ENCODE data around the gene MRPL55. TPM values are rescaled to one million over a fixed set of nuclear protein-coding genes. Genes with fewer than 3 reads are reported as not detected.

MRPL55 gene
- total RNA-seq, 1 donor from 2014 or later, result 36.2 TPM

GRCh38 chr1:228102791-228103620, 6.1 kb downstream of the MRPL55 start, which contains the start of gene C1orf35:
Gene C1orf35, minus strand, starts transcription at chr1:228103325. Its CDS starts 98 bp downstream, at chr1:228103227.
- intact Hi-C loops (cut with micrococcal nuclease), result loop anchor here (1.0 to 10.0 kb wide), 8 partner anchors 21 to 1456 kb away; partner anchors contain the start of genes ABCB10, ARF1, GUK1 and IBA57

DNA sequence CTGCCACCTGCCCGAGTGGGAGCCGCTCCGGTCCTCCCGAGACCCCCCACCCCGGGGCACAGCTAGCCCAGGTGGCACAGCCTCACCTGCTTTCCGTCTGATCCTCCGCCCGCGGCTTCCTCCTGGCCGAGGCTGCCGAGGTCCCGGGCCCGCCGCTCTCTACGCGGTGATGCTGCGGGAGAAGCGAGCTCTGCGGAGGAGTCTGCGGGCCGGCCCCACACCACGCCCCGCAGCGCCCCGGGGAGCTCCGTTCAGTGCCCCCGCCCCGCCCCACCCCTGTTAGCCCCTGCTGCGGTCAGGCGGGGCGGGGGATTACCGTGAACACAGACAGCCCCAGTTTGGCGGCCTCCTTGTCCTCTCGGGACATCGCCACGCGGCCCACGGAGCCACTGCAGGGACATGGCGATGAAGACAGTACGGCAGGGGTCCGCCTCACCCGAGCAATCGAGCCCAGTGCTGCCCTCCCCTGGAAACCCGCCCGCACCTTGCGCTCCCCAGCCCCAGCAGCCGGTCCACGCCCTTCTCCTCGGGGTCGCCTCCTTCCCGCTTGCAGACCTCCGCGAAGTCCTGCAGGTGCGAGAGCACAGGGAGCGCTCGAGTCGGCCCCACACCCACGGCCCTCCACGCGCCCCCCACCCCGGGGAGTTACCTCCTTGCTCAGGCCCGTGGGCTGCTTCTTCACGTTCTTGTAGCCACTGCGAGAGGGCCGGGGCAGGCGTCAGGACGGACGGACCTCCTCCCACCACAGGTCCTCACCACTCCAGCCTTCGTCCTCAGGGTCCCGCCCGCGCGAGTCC, 6.9 kb downstream of the MRPL55 start:
- intact Hi-C loops (cut with micrococcal nuclease), result loop anchor here (2.0 to 10.0 kb wide), 5 partner anchors 175 to 1457 kb away; partner anchors contain the start of gene ABCB10

- intact Hi-C loops (cut with micrococcal nuclease), result loop anchor here (5.0 to 10.0 kb wide), 2 partner anchors 363 to 559 kb away; no protein-coding TSS in a partner anchor
Measured at GRCh38 chr1:228101614-228101993, 7.5 kb downstream of the MRPL55 start.

DNA sequence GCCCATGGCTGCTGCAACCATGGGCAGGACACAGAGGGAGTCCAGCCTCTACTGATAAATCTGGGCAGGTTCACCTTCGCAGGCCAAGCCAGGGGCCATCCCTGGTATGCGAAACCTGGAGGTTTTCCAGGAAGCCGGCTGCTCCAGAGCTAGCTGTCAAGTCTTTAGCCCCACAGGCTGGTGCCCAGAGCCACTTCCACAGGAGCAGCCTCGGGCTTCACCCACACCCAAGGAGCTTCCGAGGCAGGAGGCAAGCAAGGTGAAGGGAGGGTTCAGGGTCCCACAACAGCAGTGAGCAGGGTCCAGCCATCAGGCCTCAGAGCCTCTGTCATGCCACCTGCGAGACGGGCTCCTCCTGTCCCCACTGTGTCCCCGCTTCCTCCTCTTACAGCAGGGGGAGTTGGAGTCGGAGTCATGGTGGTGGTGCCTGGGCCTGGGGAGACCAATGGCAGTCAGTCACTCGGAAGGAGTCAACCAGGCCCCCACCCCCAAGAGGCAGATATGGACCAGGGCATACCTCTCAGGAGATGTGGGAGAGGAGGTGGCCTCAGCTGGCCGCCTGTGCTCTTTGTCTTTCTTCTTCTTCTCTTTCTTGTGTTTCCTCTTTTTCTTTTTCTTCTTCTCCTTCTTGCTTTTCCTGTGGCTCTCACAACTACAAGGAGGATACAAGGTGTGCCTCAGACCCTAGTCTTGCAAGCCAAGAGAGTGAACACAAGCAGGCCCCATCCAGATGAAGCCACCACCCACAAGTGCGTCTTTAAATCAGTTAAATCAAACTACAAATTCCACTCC, 8.1 kb downstream of the MRPL55 start:
- intact Hi-C loops (cut with micrococcal nuclease), result loop anchor here (5.0 to 10.0 kb wide), 2 partner anchors 364 to 559 kb away; no protein-coding TSS in a partner anchor

GRCh38 chr1:228099331-228099732, 9.8 kb downstream of the MRPL55 start:
- intact Hi-C loops (cut with micrococcal nuclease), result no loop called here

DNA sequence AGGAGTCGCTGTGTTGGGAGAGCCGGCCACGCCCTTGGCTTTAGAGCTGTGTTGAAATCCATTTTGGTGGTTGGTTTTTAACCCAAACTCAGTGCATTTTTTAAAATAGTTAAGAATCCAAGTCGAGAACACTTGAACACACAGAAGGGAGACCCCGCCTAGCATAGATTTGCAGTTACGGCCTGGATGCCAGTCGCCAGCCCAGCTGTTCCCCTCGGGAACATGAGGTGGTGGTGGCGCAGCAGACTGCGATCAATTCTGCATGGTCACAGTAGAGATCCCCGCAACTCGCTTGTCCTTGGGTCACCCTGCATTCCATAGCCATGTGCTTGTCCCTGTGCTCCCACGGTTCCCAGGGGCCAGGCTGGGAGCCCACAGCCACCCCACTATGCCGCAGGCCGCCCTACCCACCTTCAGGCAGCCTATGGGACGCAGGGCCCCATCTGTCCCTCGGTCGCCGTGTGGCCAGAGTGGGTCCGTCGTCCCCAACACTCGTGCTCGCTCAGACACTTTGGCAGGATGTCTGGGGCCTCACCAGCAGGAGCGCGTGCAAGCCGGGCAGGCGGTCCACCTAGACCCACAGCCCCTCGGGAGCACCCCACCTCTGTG, 10.7 kb downstream of the MRPL55 start:
- intact Hi-C loops (cut with micrococcal nuclease), result no loop called here

GRCh38 chr1:228097333-228098081, 11.6 kb downstream of the MRPL55 start:
- intact Hi-C loops (cut with micrococcal nuclease), result no loop called here

- intact Hi-C loops (cut with micrococcal nuclease), result no loop called here
Measured at GRCh38 chr1:228096416-228097332, 12.4 kb downstream of the MRPL55 start.

DNA sequence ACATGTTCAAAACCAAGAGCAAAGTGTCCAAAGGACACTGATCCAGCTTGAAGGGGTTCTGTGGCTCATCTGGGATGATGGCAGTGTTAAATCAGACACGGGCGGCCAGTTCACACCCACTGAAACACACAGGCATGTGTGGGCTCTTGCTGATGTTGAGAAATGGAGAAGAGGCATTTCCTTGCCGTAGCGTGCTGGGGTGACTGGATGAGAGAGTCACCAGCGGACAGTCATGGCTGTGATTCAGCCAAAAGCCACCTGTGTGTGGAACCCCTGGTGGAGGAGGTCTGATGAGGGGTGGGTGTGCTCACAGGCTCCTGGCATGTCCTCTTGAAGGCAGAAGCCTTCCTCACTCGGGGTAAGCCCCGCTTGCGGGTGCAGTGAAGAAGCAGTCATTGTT, 13.2 kb downstream of the MRPL55 start:
- intact Hi-C loops (cut with micrococcal nuclease), result no loop called here

DNA sequence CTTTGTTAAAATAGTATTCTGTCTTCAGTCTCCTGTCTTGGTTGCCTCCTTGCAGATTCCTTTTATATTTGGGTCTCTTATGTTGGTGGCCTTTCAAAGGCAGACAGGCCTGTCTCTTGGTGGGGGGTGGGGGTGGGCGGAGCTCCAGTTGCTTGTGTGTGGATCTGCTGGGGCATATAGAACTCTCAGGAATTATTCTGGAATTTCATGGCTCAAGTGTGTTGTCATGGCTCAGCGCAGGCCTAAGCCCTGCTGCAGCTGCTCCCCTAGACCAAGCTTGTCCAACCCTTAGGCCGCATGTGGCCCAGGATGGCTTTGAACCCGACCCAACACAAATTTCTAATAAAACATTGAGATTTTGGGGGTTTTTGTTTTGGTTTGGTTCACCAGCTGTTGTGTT, 13.9 kb downstream of the MRPL55 start:
- intact Hi-C loops (cut with micrococcal nuclease), result no loop called here

DNA sequence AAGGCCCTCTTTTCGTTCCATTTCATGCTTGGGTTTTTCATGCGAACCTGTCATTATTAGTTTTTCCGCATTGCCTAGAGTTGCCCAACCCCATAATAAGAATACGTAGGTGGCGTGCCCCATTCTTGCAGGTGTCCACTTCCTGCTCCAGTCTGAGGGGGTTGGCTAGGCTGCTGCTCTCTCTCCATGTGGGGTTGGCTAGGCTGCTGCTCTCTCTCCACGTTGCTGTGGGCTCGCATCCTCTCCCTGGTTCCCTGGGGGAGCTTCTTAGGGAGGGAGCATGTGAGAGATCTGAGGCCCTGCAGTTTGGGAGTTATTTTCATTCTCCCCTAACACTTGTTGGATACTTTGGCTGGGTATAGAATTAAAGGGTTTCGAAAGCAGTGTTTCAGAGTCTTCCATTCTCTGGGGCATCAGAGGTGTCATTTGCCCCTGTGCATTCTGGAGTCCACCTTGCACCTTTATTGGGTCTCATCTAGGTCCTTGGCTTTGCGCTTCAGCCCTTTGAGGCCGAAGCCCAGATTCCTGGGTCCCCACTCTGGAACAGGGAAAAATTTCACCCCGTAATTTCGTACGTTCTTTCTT, 14.6 kb downstream of the MRPL55 start:
- intact Hi-C loops (cut with micrococcal nuclease), result no loop called here

- intact Hi-C loops (cut with micrococcal nuclease), result no loop called here
Measured at GRCh38 chr1:228093050-228093906, 15.8 kb downstream of the MRPL55 start.

GRCh38 chr1:228092342-228093049, 16.6 kb downstream of the MRPL55 start:
- intact Hi-C loops (cut with micrococcal nuclease), result no loop called here

DNA sequence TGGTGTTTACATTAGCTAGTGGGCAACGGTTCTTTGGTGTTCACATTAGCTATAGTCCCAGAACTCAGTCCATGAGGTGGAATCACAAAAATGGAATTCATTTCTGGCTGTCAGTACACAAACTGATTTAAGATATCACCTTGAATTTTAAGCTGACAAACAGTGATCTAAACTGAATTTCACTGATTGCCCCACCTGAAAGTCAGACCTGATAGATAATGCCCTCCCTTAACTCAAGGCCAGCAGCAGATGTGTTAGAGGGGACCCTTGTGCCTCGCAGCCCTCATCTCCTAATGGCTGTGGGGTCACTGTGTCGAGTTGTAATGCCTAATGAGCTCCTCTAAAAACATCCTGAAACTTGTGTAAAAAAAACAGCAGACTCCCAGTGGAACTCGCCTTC, 18.0 kb downstream of the MRPL55 start:
- intact Hi-C loops (cut with micrococcal nuclease), result no loop called here

- intact Hi-C loops (cut with micrococcal nuclease), result no loop called here
Measured at GRCh38 chr1:228090613-228091081, 18.5 kb downstream of the MRPL55 start.

DNA sequence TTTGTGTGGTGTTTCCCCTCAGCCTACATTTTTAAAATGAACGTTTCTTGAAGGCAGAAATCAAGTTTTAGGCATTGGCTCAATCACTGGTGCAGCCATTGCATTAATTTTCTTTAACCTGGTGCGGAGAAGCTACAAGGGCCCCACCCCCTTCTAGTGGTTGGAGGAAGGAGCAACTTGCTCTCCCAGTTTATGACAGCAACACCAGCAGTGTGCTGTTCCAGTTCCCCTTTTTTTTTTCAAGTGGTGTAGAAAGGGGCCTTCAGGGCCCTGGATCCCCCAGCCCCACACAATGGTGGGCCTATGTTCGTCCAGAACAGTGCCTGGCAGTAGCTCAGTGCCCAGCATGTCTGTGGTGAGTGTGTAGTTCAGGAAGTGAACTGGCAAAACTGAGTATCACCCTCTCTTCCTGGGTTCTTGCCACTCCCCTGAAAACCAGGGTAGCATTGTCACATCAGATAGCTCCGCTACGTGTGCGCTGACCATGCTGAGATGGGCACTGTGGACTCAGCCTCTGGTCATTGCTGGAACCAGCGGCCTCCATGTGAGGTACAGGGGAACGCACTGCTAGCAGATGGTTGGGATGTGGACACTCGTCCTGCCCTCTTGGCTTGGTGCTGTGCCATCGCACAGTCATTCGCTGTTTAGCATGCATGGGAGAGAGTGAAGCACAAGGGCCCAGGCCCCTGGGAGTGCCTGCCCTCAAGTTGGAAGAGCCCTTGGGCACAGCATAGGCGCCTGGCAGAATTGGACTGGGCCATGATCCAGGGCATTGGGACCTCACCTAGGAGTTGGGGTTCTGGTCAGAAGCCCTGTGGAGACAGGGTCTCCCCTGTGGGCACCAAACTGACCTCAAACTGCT, 19.3 kb downstream of the MRPL55 start:
- intact Hi-C loops (cut with micrococcal nuclease), result no loop called here
